ENCODE measurements around the gene LACTB. TPM values are rescaled to one million over a fixed set of nuclear protein-coding genes. Genes with fewer than 3 reads are reported as not detected.

LACTB gene, protein sequence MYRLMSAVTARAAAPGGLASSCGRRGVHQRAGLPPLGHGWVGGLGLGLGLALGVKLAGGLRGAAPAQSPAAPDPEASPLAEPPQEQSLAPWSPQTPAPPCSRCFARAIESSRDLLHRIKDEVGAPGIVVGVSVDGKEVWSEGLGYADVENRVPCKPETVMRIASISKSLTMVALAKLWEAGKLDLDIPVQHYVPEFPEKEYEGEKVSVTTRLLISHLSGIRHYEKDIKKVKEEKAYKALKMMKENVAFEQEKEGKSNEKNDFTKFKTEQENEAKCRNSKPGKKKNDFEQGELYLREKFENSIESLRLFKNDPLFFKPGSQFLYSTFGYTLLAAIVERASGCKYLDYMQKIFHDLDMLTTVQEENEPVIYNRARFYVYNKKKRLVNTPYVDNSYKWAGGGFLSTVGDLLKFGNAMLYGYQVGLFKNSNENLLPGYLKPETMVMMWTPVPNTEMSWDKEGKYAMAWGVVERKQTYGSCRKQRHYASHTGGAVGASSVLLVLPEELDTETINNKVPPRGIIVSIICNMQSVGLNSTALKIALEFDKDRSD
- total RNA-seq: 34.4 and 37.0 TPM in 2 replicates

DNA sequence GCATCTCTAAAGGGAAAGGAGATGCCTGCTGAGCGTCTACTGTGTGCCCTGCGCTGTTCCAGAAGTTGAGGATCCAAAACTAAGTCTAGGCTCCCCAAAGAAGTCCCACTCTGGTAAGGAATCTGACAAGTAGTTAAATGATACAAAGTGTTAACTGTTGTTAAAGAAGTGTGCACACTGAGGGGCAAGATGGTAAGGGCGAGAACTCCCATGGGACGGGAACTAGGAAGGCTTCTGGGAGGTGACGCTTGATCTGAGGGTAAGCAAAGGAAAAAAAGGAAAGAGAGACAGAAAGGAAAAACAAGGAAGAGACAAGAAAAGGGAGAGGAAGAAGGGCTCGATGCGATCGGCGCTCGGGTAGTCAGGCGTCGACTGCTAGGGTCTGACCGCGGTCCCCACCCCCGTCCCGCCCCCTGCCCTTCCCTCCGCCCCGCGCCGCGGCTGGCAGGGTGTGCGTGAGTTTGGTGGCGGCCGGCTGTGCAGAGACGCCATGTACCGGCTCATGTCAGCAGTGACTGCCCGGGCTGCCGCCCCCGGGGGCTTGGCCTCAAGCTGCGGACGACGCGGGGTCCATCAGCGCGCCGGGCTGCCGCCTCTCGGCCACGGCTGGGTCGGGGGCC, at the start of gene LACTB:
Gene LACTB, plus strand, starts transcription at position 480 of the 620 bp plus-strand sequence. Its CDS starts 11 bp downstream, at position 491.

DNA sequence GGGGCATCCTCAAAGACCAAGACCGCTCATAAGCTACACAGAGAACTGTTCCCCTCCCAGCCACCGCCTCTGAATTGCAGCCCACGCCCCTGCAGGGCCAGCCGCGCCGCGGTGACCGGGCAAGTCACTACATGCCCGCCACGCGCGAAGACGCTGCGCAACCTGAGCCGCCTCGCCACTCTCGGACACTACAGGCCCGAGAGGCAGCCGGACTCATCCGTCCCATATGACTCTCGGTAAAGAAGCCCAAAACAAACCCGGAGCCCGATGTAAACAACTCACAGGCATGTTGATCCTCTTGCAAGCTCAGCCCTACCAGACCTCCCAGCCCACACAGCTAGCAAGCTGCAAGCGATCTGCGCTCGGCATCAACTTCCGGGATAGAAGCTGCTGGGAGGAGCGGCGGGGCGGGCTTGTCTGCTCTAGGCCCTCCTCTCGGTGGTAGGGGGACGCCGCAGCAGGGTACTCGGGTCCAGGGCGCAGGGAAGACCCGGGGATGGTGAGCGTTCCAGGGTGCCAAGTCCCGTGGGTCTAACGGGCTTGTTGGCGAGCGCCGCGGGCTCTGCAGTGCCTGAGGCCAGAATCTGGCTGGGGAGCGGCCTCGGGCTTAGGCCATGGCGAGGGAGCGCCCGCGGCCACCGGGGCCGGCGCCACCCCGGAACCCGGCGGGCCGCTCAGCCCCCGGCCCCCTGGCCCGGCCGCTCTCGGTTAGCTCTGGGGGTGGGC, 35.6 kb downstream of the LACTB start, which contains the start of gene RPS27L:
Gene RPS27L, minus strand, starts transcription at position 360 of the 726 bp plus-strand sequence. Its CDS starts 72 bp downstream, at position 288.

DNA sequence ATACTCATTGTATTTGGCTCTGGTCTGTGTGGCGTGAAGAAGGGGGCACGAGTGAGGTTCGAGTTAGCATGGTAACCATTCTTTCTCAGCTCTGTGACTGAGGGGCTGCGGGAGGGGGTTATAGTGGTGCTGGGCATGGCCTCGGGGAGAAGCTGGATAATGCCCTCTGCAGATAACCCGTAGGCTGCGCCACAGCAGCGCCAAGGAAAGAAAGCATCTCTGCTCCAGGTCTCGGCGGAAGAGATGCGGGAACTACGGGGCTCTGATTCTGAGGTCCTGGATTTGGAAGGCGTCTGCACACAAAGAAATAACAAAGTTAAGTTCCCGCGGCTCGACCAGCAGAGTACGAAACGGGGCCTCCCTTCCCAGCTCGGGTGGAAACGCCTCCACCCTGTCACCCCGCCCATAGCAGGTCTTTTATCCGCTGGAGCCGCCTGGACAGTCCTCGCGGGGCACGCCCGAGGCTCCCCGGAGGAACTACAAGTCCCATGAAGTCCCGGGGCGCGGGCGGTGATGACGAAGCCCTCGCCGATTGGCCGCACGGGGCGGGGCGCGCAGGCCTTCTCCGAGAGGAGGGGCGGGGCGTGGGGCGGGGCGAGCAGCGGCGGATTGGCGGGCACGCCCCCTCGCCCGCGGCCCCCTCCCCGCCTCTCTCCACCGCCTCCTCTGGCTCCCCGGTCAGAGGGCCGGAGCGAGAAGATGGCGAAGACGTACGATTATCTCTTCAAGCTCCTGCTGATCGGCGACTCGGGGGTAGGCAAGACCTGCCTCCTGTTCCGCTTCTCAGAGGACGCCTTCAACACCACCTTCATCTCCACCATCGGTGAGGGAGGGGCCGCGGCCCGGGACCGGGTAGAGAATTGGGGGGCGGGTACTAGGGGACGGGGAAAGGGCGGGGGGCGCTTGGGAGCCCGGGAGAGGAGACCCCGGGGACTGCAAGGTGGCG, 67.5 kb downstream of the LACTB start, which contains the start of gene RAB8B:
Gene RAB8B, plus strand, starts transcription at position 681 of the 946 bp plus-strand sequence. Its CDS starts 19 bp downstream, at position 700.

Other genes with a start within 250 kb of the LACTB start
- gene TPM1, start 79.1 kb upstream of the LACTB start, total RNA-seq: 679 and 893 TPM in 2 replicates
- 190 and 267 TPM in 2 replicates for gene RPS27L, start 35.6 kb downstream of the LACTB start, total RNA-seq
- gene RAB8B, start 67.7 kb downstream of the LACTB start, total RNA-seq: 83.2 and 91.6 TPM in 2 replicates
- 19.5 TPM in 2 replicates for gene APH1B, start 155.7 kb downstream of the LACTB start, total RNA-seq